Stimulated activated CD4-positive, alpha-beta T cell treated with anti-CD3 and anti-CD28 coated beads, TNF-alpha, amount 100 ng/mL, for 24 hours (primary cell): ENCODE data around the gene SCAMP1.
"Not testable (repeated sequence)": the region's sequence is repeated elsewhere in the genome, so short reads cannot be mapped to it uniquely, and the experiment has no call there.

Experiments
- DNase-seq, 3 experiments: peaks; one replicate each; pipeline ENCODE4 v3.0.0-alpha.2; 2020; ENCODE audit warnings: low read depth in 3 of 3

Gene SCAMP1, protein sequence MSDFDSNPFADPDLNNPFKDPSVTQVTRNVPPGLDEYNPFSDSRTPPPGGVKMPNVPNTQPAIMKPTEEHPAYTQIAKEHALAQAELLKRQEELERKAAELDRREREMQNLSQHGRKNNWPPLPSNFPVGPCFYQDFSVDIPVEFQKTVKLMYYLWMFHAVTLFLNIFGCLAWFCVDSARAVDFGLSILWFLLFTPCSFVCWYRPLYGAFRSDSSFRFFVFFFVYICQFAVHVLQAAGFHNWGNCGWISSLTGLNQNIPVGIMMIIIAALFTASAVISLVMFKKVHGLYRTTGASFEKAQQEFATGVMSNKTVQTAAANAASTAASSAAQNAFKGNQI

DNA sequence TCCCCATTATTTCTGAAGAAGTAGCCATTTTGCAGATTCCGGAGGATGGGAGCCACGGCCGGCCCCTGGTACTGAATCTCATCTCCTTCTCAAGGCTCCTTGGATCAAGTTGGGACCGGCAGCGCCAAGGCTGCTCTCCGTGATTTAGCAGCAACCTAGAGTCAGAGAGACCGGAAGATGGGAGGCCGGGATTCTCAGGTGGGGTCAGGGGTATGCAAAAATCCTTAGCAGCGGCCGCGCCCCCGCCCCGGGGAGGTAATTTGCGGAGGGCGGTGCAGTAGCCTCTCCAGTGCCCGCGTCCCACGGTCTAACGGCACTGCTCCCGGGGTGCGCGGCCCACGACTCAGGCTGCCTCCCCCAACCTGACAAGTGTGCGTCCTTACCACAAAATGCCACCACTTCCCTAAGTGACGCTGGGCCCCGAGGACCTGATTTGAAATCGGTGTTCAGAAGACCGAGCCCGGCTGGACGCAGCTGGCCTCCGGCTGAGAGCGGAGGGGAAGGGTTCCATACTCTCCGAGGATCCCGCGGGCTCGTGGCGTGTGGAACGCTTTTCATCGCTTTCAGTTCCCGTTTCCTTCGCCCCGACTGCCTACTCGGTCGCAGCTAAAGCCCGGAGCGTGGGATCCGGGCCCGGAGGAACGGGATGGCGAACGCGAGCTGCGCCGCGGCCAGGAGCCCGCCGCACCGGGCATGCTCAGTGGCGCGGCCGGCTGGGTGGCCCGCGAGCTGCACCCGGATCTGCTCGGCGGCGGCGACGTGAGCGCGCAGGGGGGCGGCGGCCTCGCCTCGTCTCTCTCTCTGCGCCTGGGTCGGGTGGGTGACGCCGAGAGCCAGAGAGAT lies at the start of gene SCAMP1:
TSS of gene SCAMP1 (plus strand) at position 787 of the 843 bp plus-strand sequence. CDS start at position 842, 55 bp downstream.
- peak; percentile 87 to 90 (median 90) for DNase-seq

DNA sequence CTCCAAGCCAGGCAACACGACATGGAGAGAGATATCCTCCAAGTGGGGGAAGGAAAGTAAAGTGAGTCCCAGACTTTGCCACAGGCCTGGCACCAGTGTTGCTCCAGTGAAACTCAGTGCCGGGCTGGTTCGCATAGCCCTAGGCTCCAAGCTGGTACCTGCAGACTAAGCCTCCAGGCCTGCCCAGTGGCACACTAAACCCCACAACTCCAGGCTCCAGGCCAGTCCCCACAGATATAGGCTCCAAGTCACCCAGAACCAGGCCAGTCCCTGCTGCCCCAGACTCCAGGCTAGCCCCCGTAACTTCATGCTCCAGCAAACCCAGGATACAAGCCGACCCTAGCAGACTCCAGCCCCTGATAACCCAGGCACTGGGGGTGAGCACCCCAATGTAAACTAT lies 42.9 kb upstream of the SCAMP1 start:
- no peak for DNase-seq

DNA sequence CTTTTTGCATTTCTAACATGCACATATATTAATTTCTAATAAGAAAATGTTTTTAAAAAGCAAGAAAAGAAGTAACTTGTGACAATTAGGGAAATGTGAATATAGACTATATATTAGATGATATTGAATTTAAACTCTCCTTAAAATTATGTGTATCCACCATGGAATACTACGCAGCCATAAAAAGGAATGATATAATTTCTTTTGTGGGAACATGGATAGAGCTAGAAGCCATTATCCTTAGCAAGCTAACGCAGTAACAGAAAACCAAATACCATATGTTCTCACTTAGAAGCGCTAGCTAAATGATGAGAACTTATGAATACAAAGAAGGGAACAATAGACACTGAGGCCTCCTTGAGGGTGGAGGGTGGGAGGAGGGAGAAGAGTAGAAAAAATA lies 42.1 kb upstream of the SCAMP1 start:
- DNase-seq, result no peak

DNA sequence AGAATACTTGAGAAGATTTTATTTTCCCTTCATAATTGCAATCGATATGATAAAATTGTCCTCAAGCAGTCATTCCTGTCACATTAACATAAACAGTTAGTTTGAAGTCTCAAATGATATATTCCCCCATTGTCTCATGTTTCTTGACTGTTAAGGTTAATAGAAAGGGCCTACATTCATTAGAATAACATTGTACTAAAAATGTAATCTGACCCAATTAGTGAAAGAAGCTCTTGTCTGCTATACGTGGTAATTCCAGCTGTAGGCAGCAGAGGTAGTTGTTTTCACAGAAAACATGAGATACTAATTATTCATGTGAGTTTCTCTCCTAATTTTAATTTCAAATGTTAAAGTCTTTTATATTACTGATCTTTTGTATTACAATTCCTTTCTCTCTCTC lies 40.0 kb upstream of the SCAMP1 start:
- DNase-seq, result no peak

DNA sequence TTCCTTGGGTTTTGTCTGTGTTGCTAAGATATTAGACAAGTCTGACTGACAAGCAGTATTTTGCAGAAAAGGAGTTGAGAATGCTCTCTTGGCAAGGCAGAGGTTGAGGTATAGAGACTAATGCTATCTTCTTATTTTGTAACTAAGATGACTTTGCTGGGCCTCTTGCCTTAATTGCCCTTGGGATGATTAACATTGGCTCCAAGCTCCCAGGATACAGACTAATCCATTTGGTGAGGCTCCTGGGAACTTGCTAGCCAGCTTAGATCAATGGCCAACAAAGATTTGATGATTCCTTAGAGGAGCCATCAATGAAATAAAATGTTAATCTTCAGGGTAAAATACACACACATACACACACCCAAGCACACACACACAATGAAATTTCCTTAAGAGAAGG lies 37.2 kb upstream of the SCAMP1 start:
- no peak for DNase-seq

DNA sequence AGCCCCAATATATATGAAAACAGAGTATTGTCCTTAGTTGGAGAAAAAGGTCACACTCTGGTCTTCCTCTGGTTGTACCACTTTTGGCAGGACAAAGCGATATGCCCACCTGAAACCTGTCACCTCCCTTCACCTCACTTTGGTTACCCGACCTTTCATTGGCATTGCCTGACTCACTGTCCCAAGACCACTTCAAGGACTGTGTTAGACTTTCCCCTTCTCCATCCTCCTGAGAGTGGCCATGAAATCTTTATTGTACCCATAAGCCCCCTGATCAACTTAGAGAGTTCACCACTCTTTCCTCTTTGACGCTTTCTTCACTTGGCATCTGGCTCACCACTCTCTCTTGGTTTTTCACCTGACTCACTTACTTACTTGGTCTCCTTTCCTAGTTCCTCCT lies 33.5 kb upstream of the SCAMP1 start:
- DNase-seq, result no peak

DNA sequence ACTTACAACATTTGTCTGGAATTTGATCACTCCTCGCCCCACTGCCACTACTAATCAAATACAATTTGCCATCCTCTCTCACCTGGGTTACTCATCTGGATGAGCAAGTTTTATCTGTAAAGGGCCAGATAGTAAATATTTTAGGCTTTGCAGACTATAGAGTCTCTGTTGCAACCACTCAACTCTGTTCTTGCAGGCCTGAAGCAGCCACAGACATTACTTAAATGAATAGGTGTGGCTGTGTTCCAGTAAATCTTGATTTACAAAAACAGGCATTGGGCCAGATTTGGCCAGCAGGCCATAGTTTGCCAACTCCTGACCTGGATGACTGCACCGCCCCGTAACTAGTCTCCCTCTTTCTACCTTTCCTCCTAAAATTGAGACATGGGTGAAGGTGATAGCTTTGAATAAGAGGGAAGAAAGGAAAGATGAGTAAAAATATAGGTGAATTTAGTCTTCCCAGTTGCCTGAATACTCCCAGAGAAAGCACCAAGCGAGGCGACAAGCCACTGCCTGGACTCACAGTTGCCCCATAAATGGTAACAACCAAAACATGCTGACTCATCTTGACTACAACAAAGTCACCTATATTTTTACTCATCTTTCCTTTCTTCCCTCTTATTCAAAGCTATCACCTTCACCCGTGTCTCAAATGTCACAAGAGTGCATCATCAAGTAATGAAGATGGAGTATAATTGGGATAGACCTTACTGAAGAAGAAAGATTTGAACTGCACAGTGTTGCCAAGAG lies 32.5 kb upstream of the SCAMP1 start:
- DNase-seq, result no peak

DNA sequence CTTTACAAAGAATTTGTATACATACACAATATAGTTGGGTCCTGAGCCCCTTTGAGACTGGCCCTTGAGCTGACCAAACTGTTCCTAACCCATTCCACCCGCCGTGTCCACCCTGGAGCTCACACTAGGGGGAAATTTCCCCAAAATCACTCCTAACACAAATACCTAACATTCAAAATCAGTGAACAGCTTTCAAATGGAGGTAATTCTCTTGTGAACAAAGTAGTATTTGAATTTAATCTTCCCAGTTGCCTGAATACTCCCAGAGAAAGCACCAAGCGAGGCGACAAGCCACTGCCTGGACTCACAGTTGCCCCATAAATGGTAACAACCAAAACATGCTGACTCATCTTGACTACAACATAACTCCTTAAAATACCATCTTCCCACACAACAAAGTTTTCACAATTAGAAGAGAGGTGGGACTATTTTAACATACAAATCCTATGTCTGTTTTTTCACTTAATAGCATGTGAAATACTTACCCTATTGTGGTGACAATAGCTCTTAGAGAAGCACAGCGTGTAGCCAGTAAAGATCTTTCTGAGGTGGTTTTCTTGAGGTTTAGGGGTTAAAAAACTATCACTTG lies 31.7 kb upstream of the SCAMP1 start:
- no peak for DNase-seq

DNA sequence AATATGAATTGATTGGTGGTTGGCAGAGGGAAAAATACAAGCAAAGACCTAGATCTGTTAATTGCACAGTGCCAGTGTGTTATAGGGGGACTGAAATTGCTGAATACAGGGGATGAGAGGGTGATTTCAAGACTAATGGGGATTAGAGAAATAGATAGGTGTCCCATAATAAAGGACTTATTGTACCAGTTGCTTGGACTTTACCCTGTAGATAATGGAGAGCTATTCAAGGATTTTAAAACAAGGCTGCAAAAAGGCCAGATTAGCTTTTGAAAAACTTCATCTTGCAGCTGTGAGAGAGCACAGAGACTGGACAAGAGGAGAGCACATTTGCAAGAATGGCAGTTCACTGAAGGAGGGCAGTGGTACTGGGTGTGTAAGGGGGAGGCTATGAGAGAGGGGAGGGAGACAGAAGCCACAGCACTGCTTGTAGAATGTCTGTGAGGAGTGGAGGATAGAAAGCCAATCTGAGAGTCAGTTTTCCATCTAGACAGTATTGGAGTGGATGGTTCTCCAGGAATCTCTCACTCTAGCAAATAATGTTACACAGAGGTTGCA lies 28.8 kb upstream of the SCAMP1 start:
- no peak for DNase-seq

DNA sequence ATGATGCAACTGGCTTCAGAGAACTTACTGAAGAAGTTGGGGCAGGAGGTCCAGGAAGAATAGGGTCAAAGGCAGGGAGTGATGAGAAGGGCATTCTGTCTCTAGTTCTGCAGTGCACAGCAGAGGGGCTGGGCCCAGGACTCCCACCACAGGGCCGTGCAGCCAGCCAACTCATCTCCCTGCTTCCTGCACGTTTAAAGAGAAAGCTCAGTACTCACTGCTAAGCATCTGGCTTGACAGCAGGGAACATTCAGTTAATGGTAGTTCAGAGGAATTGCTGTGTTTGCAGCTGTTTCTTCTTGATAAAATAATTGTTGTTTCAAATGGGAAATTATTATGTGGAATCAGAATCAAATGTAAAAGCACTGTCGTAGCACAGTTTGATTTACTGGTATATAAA lies 25.6 kb upstream of the SCAMP1 start:
- DNase-seq, result no peak

DNA sequence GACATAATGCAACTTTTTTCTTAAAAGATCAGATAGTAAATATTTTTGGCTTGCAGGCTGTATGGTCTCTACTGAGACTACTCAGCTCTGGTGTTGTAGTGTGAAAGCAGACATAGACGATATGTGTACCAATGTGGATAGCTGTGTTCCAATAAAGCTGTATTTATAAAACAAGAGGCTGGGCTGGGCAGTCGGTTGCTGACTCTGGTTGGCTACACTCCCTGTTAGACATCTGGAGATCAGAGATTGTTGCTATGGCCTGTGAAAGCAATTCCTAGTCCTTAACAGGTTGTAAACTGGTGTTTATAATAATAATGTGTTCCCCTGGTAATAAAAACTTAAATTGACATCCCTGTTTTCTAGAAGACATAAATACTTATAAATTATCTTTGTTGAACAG lies 24.4 kb upstream of the SCAMP1 start:
- no peak for DNase-seq

DNA sequence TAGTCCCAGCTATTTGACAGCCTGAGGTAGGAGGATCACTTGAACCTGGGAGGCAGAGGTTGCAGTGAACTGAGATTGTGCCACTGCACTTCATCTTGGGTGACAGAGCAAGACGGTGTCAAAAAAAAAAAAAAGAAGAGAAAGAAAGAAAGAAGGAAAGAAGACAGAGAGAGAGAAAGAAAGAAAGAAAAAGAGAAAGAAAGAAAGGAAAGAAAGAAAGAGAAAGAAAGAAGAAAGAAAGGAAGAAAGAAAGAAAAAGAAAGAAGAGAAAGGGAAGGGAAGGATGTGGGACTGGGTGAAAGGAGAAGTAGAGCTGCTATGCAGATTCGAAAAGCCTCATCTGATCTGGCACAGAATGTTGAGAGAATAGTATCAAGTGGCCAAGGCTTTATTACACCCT lies 23.7 kb upstream of the SCAMP1 start:
- DNase-seq, result no peak

DNA sequence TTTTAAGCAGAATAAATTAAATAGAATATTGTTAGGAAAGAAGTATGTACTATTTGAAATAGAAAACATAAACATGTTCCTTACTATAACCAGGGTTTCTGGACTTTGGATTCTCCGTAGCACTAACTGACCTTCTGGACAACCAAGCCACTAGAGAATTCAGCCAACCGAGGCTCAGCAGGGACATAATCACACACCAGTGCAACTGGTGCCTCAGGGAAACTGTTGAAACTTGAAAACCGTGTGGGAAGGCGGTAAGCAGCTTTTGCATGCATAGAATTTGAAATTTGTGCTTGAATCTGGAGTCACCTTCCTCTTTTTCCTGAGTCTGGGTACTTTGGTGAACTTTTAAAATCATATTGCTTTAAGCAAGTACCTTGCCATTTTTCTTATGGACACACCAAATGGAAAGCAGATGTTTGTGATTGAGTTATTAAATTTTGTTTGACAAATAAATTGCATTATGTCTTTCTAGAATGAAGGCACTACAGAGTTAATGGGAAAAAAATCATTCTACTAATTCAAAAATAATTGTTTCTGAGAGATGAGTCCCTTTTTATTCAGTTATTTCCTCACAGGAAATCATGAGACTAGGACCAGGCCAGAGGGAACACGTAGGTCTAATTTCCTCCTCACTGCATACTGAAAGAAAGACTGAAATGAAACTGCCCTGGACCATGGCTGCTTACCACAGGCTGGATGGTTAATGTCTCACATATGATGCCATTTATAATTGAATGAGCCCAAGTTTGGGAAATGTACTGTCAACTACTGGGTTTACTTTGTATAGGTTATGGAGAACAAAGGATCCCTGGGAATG lies 20.6 kb upstream of the SCAMP1 start:
- no peak for DNase-seq

DNA sequence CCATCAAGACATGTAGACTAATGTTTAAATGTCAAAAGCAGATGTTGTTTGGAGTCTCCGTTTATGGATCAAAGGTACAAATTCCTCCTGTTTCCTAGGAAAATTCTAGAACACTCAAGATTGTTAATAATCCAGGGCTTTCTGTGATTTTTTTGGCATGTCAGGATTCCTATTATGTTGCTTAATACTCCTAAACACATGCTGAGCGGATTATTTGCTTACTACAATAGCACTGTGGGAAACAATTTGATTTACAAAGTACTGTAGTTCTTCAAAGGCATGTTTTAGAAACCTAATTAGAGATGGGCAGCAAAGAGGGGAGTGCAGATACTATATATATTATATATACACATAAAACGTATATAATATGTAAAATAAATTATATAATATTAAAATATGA lies 19.0 kb upstream of the SCAMP1 start:
- no peak for DNase-seq

DNA sequence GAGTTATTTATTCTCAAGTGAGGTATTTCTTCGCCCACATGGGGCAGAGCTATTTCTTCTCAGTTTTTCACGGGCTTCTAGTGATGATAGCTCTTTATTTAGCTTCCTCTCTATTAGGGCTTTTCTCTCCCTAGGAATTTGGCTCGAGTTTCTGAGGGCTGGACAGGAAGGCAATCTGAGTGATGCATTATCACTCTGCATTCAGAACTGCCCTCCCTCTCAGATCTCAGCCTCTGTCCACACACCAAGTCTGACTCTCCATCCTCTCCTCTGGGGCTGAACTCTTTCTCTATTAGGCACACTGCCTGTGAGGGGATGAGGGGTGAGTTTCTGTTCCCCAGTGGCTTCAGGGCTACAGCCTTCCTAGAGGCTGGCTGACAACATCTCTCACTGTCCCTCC lies 14.9 kb upstream of the SCAMP1 start:
- DNase-seq, result no peak

DNA sequence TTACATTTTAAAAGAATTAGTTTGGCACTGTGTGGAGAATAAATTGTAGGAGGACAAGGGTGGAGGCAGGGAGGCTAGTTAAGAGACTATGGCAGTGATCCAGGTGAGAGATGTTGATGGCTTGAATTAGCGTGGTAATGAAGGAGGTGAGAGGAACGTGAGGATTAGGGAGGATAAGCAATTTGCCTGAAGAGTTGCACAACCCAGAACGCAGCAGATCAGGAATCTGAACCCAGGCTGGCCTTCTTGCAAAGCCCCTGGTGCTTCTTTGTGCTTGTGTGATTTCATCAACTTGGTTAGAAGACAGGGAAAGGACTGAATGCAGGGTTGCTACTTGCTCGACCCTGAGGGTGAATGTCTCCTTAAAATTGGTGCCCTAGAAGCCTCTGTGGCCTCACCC lies 6.9 kb upstream of the SCAMP1 start:
- no peak for DNase-seq

DNA sequence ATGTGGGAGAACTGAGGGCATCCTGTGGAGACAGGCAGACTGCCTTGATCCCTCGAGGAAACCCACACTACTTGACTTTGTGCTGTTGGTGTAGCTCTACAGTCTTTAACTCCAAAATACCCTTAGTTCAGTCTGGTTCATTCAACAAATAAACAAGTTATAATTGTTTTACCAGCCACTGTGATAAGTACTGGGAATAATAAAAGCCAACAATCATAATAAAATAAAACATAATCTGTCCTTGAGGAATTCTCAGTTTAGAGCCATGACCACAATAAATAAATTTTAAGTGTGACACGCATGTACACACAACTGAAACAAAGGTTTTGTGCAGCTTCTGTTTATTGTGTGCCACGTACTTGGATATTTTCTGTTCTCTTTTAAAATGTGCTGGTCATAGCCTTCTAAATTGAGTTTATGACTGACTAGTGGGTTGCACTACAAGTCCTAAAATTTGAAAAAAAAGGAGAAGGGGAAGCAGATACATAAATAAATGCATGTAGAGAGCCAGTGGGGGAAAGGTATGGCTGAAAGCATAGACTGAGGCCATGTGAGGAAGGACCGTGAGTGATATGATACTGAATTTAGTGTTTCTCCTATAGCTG lies 6.2 kb upstream of the SCAMP1 start:
- no peak for DNase-seq

DNA sequence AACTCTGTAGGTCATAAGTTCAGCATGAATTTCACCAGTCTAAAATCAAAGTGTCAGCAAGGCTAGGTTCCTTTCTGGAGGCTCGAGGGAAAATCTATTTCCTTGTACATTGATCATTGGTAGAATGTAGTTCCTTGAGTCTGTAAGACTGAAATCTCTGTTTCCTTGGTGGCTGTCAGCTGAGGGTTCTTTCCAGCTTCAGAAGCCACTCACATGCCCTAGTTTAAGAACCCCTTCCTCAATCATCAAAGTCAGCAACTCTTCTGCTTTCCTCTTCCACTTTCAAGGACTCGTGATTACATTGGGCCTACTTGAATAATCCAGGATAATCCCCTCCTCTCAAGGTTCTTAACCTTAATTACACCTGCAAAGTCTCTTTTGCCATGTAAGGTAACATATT lies 4.9 kb upstream of the SCAMP1 start:
- DNase-seq, result no peak

DNA sequence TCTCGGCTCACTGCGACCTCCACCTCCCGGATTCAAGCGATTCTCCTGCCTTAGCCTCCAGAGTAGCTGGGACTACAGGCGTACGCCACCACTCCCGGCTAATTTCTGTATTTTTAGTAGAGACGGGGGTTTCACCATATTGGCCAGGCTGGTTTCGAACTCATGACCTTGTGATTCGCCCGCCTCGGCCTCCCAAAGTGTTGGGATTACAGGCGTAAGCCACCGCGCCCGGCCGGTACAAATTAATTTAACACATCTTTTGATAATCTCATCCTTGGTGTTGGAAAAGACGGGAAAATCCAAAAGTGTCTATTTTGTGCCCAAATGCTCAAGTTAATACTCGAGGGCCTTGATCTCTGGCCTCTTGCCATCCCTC lies 974 bp upstream of the SCAMP1 start:
- DNase-seq, result not testable (repeated sequence)

DNA sequence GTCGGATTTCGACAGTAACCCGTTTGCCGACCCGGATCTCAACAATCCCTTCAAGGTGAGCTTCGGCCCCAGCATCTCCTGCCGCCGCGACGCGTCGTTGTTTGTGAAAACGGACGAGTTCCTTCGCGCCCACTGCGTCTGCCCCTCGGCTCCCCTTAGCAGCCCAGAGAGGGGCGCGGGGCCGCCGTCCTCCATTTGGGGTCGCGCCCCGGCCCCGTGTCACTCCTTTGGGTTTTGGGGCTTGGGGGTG lies 182 bp downstream of the SCAMP1 start:
- no peak for DNase-seq
